Fibroblast of mammary gland (primary cell): Measurements from ENCODE around the gene NUP210L.

Source experiments
- DNase-seq: peaks from one replicate; pipeline ENCODE4 v3.0.0-alpha.2; 2010; ENCODE audit warnings: low read depth
- H3K4me3 ChIP-seq: 2 replicates; pipeline ENCODE4 v1.5.1; 2011; ENCODE audit warnings: low read depth, mild to moderate bottlenecking, low read length, moderate library complexity; ENCODE audit not compliant: control insufficient read depth
- TF ChIP-seq, protein P1 (sequence below): conservative IDR thresholded peaks from 2 replicates; pipeline ENCODE4 v1.5.1; 2011; ENCODE audit warnings: low read depth, low read length, inconsistent platforms; ENCODE audit not compliant: control insufficient read depth, insufficient read depth

Gene NUP210L

DNA sequence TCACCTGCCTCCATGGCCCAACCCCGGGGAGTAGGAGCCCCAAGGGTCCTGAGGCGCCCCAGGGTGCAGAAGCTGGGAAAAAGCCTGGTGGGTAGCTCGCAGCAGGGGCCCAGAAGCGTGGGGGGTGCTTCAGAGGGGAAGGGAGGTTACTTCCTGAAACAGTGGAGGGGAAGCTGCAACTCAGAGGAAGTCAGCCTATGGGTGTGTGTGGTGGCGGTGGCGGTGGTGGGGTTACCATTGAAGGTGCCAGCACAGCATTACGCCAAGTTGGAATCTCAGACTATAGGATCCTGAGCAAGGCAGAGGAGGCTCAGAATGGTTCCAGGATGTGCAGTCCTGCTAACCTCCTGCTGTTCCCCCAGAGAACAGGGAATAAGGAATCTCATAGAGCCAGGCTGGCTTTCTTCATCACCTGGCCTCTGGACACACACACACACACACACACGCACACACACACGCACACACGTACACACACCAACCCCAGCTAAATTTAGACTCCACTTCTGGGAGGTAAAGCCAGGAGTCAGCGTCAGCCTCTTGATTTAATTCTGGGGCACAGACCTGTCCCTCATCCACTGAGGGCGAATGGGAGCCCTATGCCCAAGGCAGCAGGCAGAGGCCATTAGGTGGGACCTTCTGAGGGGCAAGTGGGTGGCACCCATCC, 209.6 kb downstream of the NUP210L start:
- TF ChIP-seq, protein P1, sequence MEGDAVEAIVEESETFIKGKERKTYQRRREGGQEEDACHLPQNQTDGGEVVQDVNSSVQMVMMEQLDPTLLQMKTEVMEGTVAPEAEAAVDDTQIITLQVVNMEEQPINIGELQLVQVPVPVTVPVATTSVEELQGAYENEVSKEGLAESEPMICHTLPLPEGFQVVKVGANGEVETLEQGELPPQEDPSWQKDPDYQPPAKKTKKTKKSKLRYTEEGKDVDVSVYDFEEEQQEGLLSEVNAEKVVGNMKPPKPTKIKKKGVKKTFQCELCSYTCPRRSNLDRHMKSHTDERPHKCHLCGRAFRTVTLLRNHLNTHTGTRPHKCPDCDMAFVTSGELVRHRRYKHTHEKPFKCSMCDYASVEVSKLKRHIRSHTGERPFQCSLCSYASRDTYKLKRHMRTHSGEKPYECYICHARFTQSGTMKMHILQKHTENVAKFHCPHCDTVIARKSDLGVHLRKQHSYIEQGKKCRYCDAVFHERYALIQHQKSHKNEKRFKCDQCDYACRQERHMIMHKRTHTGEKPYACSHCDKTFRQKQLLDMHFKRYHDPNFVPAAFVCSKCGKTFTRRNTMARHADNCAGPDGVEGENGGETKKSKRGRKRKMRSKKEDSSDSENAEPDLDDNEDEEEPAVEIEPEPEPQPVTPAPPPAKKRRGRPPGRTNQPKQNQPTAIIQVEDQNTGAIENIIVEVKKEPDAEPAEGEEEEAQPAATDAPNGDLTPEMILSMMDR = no peak
- peak; percentile 45 for DNase-seq
- peak overlapping the region; percentile 65 for H3K4me3 ChIP-seq

DNA sequence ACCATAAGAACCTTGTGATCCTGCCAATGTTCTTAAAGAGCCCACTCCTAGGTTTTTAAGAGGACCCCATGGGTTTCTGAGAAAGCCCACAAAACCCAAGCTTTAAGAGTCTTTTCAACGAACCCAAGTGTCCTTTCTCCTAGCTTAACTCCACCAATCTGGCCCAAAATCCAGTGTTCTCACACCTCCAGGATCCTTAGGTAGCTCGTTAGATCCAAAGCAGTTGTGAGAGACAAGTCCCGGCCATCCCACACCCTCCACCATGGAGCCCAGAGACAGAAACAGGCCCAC, 210.1 kb downstream of the NUP210L start:
- H3K4me3 ChIP-seq = no peak overlapping the region
- DNase-seq = no peak
- TF ChIP-seq, protein P1 = no peak

DNA sequence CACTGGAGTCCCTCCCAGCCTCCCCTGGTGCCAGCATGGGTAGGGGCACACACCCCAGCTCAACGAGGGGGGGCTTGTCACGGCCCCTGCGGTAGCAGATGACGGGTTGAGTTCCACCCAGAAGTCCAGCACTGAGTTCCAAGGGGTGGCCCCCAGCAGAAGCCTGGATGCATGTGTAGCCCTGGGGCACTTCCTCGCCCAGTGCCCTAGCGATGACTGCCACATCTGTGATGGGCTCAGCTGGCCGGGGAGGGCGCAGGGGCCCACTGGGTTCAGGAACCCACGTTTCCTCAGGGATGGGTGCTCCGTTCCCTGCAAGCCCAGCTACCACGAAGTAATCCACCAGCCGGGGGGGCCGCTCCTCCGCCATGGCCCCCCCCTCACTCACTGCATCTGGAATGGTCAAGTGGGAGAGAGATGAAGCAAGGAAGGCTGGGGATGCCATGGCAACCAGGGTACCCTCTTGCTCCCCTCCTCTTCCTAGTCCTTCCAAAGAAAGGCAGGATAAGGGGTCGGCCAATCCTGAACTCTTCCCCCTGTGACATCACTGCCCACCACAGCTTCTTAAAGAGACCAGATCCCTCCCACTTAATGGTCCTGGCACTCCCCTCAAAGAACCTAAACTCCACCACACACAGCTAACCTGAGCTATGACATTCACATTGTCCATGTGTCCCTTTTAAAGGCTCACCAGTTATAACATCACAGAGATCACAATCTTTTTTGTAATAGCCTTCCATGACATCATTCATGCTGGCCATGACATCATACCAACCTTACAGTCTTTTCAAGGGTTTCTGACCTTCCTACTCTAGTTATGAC, 210.7 kb downstream of the NUP210L start:
- TF ChIP-seq, protein P1 = no peak
- no peak overlapping the region for H3K4me3 ChIP-seq

DNA sequence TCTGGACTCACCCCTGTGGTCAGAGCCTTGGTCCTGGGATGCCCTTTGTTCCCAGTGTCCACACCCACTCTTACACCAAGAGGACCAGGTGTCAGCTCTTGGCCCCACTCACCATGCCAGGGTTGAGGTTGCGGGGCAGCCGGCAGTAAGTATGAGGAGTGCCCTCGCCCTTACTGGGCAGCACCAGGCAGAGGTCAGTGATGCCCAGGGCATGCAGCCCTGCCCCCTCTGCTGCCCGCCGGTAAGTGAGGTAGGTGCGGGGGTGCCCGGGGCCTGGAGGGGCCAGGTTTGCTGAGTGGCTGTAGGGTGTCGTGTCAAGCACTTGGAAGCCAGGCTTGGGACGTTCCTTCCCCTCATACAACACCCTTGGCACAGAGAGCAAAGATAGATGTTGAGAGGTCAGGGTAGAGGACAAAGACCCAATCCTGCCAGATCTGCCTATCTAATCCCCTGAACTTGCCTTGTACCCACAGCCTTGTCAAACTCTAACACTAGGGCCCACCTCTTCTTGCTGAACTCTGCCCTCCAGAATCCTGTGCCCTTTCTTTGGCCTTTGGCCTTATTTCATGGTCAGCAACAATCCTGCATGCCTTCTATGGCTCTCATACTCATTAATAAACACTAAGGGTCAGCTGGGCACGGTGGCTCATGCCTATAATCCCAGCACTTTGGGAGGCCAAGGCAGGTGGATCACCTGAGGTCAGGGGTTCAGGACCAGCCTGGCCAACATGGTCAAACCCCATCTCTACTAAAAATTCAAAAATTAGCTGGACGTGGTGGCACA, 211.9 kb downstream of the NUP210L start:
- H3K4me3 ChIP-seq = no peak overlapping the region
- no peak for DNase-seq
- TF ChIP-seq, protein P1 = no peak

More for the DNA sequence above, 210.7 kb downstream of the NUP210L start:
- DNase-seq = no peak
